ENCODE results near the gene NPR1. TPM values are rescaled to one million over a fixed set of nuclear protein-coding genes. Genes with fewer than 3 reads are reported as not detected.

The NPR1 gene
- total and polyA plus RNA-seq, 2 of the 13 experiments (the other 11 are each of a cell fraction or from before 2014, with no cell fraction given) = not detected

DNA sequence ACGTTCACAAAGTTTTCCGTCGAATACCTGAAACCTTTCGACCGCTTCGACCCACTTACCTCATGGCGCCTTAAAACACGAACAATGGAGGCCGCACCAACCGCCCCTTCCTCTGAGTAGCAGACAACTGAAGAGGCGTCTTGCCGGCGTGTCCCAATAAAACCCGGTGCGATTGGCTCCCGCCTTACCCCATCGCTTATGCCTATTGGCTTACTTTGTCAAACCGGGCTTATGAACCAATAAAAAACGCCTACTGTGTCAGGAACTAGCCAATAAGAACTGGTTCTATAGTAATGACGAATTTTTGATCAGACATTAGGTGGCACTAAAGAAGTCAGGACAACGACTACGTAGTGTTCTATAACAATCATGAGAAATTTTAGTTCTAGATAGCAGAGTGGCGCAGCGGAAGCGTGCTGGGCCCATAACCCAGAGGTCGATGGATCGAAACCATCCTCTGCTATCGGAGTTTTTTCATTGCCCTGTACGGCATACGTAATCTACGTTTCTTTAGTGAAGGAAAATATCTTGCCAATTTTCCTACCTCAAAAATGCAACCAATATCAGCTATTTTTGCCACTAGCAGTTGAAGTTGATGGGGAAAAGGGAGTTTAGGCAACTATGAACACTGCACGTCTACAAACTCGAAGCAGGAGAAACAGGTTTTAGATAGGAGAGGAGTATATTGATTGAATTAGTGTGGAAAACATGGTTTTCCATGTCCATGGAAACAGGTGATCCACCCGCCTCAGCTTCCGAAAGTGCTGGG is 7.4 kb upstream of the NPR1 start, which contains the start of gene ILF2 (continued):
- peak; percentile 71 for TF ChIP-seq ONECUT2 (CRISPR knock-in tag; IDR thresholded peaks at IDR 0.05)
- TF ChIP-seq RBFOX2 (IDR thresholded peaks at IDR 0.05; ENCODE audit: low read depth, low read length) = peak; percentile 21; the same call in 1 of the 2 replicates
- TF ChIP-seq POLR2AphosphoS2 (IDR thresholded peaks at IDR 0.05; ENCODE audit: low read depth, low read length) = peak; percentile 56; the same call in 1 of the 2 replicates
- TF ChIP-seq, protein P1, sequence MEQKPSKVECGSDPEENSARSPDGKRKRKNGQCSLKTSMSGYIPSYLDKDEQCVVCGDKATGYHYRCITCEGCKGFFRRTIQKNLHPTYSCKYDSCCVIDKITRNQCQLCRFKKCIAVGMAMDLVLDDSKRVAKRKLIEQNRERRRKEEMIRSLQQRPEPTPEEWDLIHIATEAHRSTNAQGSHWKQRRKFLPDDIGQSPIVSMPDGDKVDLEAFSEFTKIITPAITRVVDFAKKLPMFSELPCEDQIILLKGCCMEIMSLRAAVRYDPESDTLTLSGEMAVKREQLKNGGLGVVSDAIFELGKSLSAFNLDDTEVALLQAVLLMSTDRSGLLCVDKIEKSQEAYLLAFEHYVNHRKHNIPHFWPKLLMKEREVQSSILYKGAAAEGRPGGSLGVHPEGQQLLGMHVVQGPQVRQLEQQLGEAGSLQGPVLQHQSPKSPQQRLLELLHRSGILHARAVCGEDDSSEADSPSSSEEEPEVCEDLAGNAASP (CRISPR knock-in tag; IDR thresholded peaks at IDR 0.05; ENCODE audit: borderline replicate concordance) = peak; percentile 38; the same call in 1 of the 2 replicates
- TF ChIP-seq TSC22D2 (CRISPR knock-in tag; IDR thresholded peaks at IDR 0.05; ENCODE audit: borderline replicate concordance) = no peak
- TF ChIP-seq SNRNP70 (IDR thresholded peaks at IDR 0.05; ENCODE audit: low read depth, low read length) = no peak
- no peak for TF ChIP-seq ISX (CRISPR knock-in tag; conservative IDR thresholded peaks at IDR 0.05)
- no peak for TF ChIP-seq MED13 (CRISPR knock-in tag; IDR thresholded peaks at IDR 0.05)
- peak; percentile 70; the same call in 1 of the 2 replicates for TF ChIP-seq ZNF878 (CRISPR knock-in tag; IDR thresholded peaks at IDR 0.05)
- no peak; the same call in 1 of the 2 replicates for TF ChIP-seq ZNF792 (CRISPR knock-in tag; IDR thresholded peaks at IDR 0.05)
- TF ChIP-seq, protein P2, sequence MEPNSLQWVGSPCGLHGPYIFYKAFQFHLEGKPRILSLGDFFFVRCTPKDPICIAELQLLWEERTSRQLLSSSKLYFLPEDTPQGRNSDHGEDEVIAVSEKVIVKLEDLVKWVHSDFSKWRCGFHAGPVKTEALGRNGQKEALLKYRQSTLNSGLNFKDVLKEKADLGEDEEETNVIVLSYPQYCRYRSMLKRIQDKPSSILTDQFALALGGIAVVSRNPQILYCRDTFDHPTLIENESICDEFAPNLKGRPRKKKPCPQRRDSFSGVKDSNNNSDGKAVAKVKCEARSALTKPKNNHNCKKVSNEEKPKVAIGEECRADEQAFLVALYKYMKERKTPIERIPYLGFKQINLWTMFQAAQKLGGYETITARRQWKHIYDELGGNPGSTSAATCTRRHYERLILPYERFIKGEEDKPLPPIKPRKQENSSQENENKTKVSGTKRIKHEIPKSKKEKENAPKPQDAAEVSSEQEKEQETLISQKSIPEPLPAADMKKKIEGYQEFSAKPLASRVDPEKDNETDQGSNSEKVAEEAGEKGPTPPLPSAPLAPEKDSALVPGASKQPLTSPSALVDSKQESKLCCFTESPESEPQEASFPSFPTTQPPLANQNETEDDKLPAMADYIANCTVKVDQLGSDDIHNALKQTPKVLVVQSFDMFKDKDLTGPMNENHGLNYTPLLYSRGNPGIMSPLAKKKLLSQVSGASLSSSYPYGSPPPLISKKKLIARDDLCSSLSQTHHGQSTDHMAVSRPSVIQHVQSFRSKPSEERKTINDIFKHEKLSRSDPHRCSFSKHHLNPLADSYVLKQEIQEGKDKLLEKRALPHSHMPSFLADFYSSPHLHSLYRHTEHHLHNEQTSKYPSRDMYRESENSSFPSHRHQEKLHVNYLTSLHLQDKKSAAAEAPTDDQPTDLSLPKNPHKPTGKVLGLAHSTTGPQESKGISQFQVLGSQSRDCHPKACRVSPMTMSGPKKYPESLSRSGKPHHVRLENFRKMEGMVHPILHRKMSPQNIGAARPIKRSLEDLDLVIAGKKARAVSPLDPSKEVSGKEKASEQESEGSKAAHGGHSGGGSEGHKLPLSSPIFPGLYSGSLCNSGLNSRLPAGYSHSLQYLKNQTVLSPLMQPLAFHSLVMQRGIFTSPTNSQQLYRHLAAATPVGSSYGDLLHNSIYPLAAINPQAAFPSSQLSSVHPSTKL (CRISPR knock-in tag; IDR thresholded peaks at IDR 0.05) = no peak
- TF ChIP-seq, protein P3, sequence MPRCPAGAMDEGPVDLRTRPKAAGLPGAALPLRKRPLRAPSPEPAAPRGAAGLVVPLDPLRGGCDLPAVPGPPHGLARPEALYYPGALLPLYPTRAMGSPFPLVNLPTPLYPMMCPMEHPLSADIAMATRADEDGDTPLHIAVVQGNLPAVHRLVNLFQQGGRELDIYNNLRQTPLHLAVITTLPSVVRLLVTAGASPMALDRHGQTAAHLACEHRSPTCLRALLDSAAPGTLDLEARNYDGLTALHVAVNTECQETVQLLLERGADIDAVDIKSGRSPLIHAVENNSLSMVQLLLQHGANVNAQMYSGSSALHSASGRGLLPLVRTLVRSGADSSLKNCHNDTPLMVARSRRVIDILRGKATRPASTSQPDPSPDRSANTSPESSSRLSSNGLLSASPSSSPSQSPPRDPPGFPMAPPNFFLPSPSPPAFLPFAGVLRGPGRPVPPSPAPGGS (CRISPR knock-in tag; IDR thresholded peaks at IDR 0.05) = no peak
- TF ChIP-seq POLR2G (IDR thresholded peaks at IDR 0.05; ENCODE audit: low read depth, low read length) = peak; percentile 94
- 0 out of 2 replicates have a peak, but pooled peaks have one; percentile 25 for TF ChIP-seq ZNF607 (CRISPR knock-in tag; IDR thresholded peaks at IDR 0.05; ENCODE audit: borderline replicate concordance)
- TF ChIP-seq, protein P4, sequence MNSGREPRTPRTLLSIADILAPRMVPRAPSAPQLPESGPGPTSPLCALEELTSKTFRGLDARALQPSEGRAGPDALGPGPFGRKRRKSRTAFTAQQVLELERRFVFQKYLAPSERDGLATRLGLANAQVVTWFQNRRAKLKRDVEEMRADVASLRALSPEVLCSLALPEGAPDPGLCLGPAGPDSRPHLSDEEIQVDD (CRISPR knock-in tag; IDR thresholded peaks at IDR 0.05; ENCODE audit: borderline replicate concordance) = no peak
- TF ChIP-seq SIX4 (CRISPR knock-in tag; IDR thresholded peaks at IDR 0.05) = peak; percentile 48; the same call in 1 of the 2 replicates
- TF ChIP-seq, protein P5, sequence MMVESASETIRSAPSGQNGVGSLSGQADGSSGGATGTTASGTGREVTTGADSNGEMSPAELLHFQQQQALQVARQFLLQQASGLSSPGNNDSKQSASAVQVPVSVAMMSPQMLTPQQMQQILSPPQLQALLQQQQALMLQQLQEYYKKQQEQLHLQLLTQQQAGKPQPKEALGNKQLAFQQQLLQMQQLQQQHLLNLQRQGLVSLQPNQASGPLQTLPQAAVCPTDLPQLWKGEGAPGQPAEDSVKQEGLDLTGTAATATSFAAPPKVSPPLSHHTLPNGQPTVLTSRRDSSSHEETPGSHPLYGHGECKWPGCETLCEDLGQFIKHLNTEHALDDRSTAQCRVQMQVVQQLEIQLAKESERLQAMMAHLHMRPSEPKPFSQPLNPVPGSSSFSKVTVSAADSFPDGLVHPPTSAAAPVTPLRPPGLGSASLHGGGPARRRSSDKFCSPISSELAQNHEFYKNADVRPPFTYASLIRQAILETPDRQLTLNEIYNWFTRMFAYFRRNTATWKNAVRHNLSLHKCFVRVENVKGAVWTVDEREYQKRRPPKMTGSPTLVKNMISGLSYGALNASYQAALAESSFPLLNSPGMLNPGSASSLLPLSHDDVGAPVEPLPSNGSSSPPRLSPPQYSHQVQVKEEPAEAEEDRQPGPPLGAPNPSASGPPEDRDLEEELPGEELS (CRISPR knock-in tag; IDR thresholded peaks at IDR 0.05) = no peak
- TF ChIP-seq ATF7 (IDR thresholded peaks at IDR 0.05) = peak; percentile 73
- no peak for TF ChIP-seq ATF7 (CRISPR knock-in tag; IDR thresholded peaks at IDR 0.05)
- TF ChIP-seq, protein P6, sequence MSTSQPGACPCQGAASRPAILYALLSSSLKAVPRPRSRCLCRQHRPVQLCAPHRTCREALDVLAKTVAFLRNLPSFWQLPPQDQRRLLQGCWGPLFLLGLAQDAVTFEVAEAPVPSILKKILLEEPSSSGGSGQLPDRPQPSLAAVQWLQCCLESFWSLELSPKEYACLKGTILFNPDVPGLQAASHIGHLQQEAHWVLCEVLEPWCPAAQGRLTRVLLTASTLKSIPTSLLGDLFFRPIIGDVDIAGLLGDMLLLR (CRISPR knock-in tag; IDR thresholded peaks at IDR 0.05) = no peak

Measured in HepG2 (cell line).